Uterus (tissue), 4 donors: ENCODE results near the gene BCORL1. TPM values are rescaled to one million over a fixed set of nuclear protein-coding genes. Genes with fewer than 3 reads are reported as not detected.
A peak's percentile ranks its signal among the peaks of the same experiment; 100 is the strongest.

Experiments used
- DNase-seq, 2 donors: peaks; one replicate each; pipeline ENCODE4 v3.0.0-alpha.2; 2019 to 2020
- H3K27ac ChIP-seq, 2 donors: fragments of 200-600 bp; sonication (generic); 1 replicate in 1 of 2; 2 replicates in 1 of 2; pipeline ENCODE4 v1.5.1; 2016 to 2018
- H3K27me3 ChIP-seq, 2 donors: fragments of 200-600 bp; sonication (generic); one replicate each; pipeline ENCODE4 v1.5.1; 2018 to 2019; ENCODE audit warnings: control low read depth in 1 of 2
- H3K36me3 ChIP-seq, 2 donors: fragments of 200-600 bp; sonication (generic); one replicate each; pipeline ENCODE4 v1.5.1; 2019; ENCODE audit warnings: control low read depth in 1 of 2
- H3K4me1 ChIP-seq, 2 donors: fragments of 200-600 bp; sonication (generic); one replicate each; pipeline ENCODE4 v1.5.1; 2018 to 2019; ENCODE audit warnings: control low read depth in 1 of 2
- H3K4me3 ChIP-seq, 2 donors: fragments of 200-600 bp; sonication (generic); 1 replicate in 1 of 2; 2 replicates in 1 of 2; pipeline ENCODE4 v1.5.1; 2018 to 2019; ENCODE audit warnings: mild to moderate bottlenecking in 1 of 2
- H3K9me3 ChIP-seq, 2 donors: fragments of 200-600 bp; sonication (generic); one replicate each; pipeline ENCODE4 v1.5.1; 2019; ENCODE audit warnings: control low read depth in 1 of 2
- CTCF ChIP-seq, 4 experiments: fragments of 200-600 bp in 2 of 4; fragments of 450-650 bp in 2 of 4; sonication (generic) in 2 of 4; IDR thresholded peaks; one replicate each; pipeline ENCODE4 v1.5.1; 2016 to 2019; ENCODE audit warnings: antibody characterized with exemption in 4 of 4, mild to moderate bottlenecking in 2 of 4, moderate library complexity in 1 of 4
- POLR2A ChIP-seq, 2 donors: fragments of 450-650 bp; IDR thresholded peaks; one replicate each; pipeline ENCODE4 v1.6.1; 2016; ENCODE audit warnings: antibody characterized with exemption in 2 of 2, mild to moderate bottlenecking in 1 of 2, moderate library complexity in 1 of 2
- intact Hi-C: fragments of 100-400 bp; cut with DNase I; formaldehyde crosslinking; loops from one replicate; pipeline ENCODE4 v1.15.1; 2023; ENCODE audit warnings: low total_unique reads
- total RNA-seq, 4 donors: library from RNA; depleted of rRNA in 3 of 4; stranded (reverse); fragments of >200 nt in 3 of 4; gene quantifications; one replicate each; pipeline versions ENCODE4 v1.1.0 to v1.2.4, GENCODE V29; 2014 to 2023
- donor health status: DM: yes; HTN: yes; CAD: no.

Gene BCORL1
- total RNA-seq, 4 donors from 2014 or later = 0.26 to 50.8 (median 4.3) TPM

GRCh38 chrX:130027569-130027968, 45.1 kb downstream of the BCORL1 start:
- Histone ChIP-seq H3K36me3 (no peaks in the 10 kb centered on the region), H3K27ac (no peak overlapping the region), H3K4me1 (no peaks in the 10 kb centered on the region), H3K9me3 (no peaks in the 10 kb centered on the region), H3K4me3 (no peak overlapping the region), H3K27me3 (no peaks in the 10 kb centered on the region)
- intact Hi-C loops = no loop called here
- DNase-seq = no peak
- no peak for TF ChIP-seq POLR2A (IDR thresholded peaks at IDR 0.05)
- no peak for TF ChIP-seq CTCF (IDR thresholded peaks at IDR 0.05)

GRCh38 chrX:130028196-130028595, 45.8 kb downstream of the BCORL1 start:
- no peaks in the 10 kb centered on the region for H3K4me1 ChIP-seq
- no peaks in the 10 kb centered on the region for H3K27me3 ChIP-seq
- intact Hi-C loops = no loop called here
- H3K9me3 ChIP-seq = no peaks in the 10 kb centered on the region
- TF ChIP-seq CTCF (IDR thresholded peaks at IDR 0.05) = peak; percentile 38 to 47 (median 43)
- no peak for TF ChIP-seq POLR2A (IDR thresholded peaks at IDR 0.05)
- peak in 1 of 2 donors; percentile 30 for DNase-seq
- no peak overlapping the region for H3K27ac ChIP-seq
- no peak overlapping the region for H3K4me3 ChIP-seq
- H3K36me3 ChIP-seq = no peaks in the 10 kb centered on the region

- no peak for DNase-seq
- Histone ChIP-seq H3K27me3 (no peaks in the 10 kb centered on the region), H3K4me3 (no peak overlapping the region), H3K4me1 (no peaks in the 10 kb centered on the region), H3K36me3 (no peaks in the 10 kb centered on the region), H3K9me3 (no peaks in the 10 kb centered on the region), H3K27ac (no peak overlapping the region)
- intact Hi-C loops = no loop called here
- TF ChIP-seq CTCF (IDR thresholded peaks at IDR 0.05) (no peak), POLR2A (IDR thresholded peaks at IDR 0.05) (no peak)
Observed at GRCh38 chrX:130030826-130031225, 48.4 kb downstream of the BCORL1 start.

- H3K27me3 ChIP-seq = no peaks in the 10 kb centered on the region
- no peaks in the 10 kb centered on the region for H3K9me3 ChIP-seq
- TF ChIP-seq POLR2A (IDR thresholded peaks at IDR 0.05) = no peak
- no peak for TF ChIP-seq CTCF (IDR thresholded peaks at IDR 0.05)
- no peaks in the 10 kb centered on the region for H3K36me3 ChIP-seq
- no peak overlapping the region for H3K27ac ChIP-seq
- no peaks in the 10 kb centered on the region for H3K4me1 ChIP-seq
- DNase-seq = no peak
- intact Hi-C loops = no loop called here
- H3K4me3 ChIP-seq = no peak overlapping the region
Observed at GRCh38 chrX:130032552-130032951, 50.1 kb downstream of the BCORL1 start.

GRCh38 chrX:130034178-130034577, 51.7 kb downstream of the BCORL1 start:
- no peak for DNase-seq
- Histone ChIP-seq H3K4me1 (no peaks in the 10 kb centered on the region), H3K36me3 (no peaks in the 10 kb centered on the region), H3K27ac (no peak overlapping the region), H3K4me3 (no peak overlapping the region), H3K27me3 (no peaks in the 10 kb centered on the region), H3K9me3 (no peaks in the 10 kb centered on the region)
- TF ChIP-seq CTCF (IDR thresholded peaks at IDR 0.05) (no peak), POLR2A (IDR thresholded peaks at IDR 0.05) (no peak)
- intact Hi-C loops = no loop called here
